ENCODE measurements around the gene TOR1B.
"Not testable (repeated sequence)": the region's sequence is repeated elsewhere in the genome, so short reads cannot be mapped to it uniquely, and the experiment has no call there.

TOR1B gene, protein sequence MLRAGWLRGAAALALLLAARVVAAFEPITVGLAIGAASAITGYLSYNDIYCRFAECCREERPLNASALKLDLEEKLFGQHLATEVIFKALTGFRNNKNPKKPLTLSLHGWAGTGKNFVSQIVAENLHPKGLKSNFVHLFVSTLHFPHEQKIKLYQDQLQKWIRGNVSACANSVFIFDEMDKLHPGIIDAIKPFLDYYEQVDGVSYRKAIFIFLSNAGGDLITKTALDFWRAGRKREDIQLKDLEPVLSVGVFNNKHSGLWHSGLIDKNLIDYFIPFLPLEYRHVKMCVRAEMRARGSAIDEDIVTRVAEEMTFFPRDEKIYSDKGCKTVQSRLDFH

GRCh38 chr9:129802833-129803675 lies at the start of gene TOR1B:
Gene TOR1B (plus strand): TSS chr9:129803184. CDS start chr9:129803213, 29 bp downstream.
- DNase-seq (ENCODE audit: low read depth): peak; percentile 91

- DNase-seq (ENCODE audit: low read depth): no peak
Measured at GRCh38 chr9:129755151-129755550, 47.8 kb upstream of the TOR1B start.

DNA sequence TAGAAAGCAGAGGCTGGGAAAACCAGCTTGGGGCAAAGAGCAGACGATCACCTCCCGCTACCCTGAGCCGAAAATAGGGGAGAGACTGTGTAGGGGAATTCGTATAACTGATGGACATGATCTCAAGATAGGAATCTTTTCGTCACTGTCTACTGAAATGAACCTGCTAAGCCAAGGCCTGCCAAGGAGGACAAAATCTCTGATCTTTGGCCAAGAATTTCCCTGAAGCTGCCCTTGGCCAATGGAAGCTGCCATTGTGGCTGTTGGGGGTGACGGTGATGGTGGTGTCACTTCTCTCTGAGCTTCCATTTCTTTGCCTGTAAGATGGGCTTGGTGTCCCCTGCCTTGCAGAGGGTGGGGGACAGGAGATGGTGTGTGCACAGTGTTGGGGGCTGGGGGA lies 46.8 kb upstream of the TOR1B start:
- no peak for DNase-seq (ENCODE audit: low read depth)

- DNase-seq (ENCODE audit: low read depth): no peak
Measured at GRCh38 chr9:129757045-129757444, 45.9 kb upstream of the TOR1B start.

- no peak for DNase-seq (ENCODE audit: low read depth)
Measured at GRCh38 chr9:129759319-129759718, 43.7 kb upstream of the TOR1B start.

DNA sequence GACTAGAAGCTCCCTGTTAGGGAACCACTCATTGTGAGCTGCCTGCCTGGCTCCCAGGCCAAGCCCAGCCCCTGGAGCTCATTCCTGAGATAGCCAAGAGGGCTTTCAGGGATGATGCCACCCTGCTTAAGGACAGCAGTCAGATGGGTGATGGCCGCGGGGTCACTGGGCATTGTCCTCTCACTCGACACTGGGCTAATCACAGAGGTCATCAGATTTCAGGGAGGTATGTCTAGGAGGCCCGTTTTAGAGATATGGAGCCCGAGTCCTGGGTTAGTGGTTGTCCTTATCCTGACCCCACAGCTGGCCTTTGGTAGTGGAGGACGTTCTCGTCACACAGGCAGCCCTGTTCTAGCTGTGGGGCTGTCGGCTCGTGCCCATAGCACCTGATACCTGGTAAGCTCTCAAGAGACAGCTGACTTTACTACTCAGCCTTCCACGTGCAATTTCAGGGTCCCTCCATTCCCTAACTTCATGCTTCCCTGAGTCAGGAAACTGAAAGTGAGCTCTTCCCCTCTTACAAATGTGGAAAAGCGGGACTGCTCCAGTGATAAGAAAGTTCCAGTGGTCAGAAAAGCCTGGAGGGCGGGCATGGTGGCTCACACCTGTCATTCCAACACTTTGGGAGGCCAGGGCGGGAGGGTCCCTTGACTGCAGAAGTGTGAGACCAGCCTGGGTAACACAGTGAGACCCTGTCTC lies 43.0 kb upstream of the TOR1B start:
- no peak for DNase-seq (ENCODE audit: low read depth)

GRCh38 chr9:129760784-129761183 lies 42.2 kb upstream of the TOR1B start:
- DNase-seq (ENCODE audit: low read depth): not testable (repeated sequence)

GRCh38 chr9:129761293-129761900 lies 41.6 kb upstream of the TOR1B start:
- no peak for DNase-seq (ENCODE audit: low read depth)

DNA sequence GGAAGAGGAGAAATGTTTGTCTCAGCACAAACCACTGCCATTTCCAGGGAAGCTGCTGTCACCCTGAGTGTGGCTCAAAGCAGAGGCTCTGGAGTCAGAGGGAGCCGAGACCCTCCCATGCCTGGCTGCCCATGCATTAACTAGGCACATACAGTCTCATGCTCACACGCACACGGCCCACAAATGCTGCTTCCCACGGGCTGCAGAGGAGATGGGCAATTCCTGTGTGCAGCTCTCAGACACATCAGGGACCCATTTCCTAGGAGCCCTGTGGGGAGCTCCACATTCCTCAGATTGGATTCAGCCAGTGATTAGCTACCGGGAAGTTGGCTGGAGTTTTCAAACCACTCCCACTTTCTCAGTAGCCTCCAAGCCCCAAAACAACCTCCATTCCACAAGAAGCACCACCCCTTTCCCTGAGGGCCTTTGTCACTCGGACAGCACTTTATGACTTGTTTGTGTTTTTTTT lies 41.0 kb upstream of the TOR1B start:
- no peak for DNase-seq (ENCODE audit: low read depth)

- DNase-seq (ENCODE audit: low read depth): not testable (repeated sequence)
Measured at GRCh38 chr9:129762370-129762984, 40.5 kb upstream of the TOR1B start.

DNA sequence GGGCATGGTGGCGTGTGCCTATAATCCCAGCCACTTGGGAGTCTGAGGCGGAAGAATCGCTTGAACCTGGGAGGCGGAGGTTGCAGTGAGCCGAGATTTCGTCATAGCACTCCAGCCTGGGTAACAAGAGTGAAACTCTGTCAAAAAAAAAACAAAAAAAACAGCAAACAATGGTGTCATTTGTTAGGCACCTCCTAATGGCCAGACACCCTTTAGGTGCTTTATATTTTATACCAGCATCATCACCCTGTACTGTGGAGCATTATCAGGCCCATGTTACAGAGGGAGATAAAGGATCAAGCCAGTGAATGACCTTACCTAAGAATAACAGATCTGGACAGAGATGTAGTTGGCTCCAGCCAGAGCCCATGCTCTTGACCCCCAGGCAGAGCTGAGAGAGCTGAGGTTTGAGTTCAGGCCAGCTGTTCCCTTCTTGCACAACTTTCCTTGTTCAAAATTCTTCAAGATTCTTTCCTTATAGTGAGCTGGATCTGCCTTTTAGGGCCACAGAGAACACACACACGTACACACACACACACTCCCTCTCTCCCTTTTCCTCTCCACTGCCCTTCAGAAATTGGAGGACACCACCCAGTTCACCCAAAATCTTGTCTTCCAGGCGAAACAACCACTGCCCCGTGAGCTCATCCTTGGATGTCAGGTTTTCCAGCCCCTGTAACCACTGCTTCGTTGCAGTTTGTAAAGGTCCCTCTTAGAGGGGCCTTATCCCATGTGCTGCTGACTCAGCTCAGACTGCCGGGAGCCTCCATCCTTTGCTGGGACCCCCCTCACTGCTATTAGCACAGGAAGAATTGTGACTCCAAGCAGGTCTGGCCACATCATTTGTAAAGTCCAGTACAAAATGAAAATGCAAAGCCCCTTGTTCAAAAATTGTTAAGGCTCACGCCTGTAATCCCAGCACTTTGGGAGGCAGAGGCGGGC lies 39.7 kb upstream of the TOR1B start:
- DNase-seq (ENCODE audit: low read depth): no peak

GRCh38 chr9:129765764-129766317 lies 37.1 kb upstream of the TOR1B start:
- DNase-seq (ENCODE audit: low read depth): no peak

GRCh38 chr9:129768486-129768885 lies 34.5 kb upstream of the TOR1B start:
- no peak for DNase-seq (ENCODE audit: low read depth)

DNA sequence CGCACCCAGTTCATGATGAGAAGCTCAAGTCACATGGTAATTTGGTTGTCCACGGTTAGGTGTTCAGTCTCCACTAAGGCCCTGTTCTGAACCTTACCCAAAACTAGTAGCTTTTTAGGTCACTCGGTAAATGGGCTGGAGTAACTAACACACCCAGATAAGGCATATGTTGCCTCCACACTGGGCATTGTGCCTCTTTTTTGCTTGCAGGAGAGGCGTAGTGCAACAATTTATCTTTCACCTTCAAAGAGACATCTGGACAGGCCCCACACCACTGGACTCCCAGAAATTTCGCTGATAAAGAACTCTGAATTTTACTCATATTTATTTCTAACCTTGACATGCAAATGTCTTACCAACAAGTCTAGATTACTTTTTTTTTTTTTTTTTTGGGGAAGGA lies 33.3 kb upstream of the TOR1B start:
- no peak for DNase-seq (ENCODE audit: low read depth)

DNA sequence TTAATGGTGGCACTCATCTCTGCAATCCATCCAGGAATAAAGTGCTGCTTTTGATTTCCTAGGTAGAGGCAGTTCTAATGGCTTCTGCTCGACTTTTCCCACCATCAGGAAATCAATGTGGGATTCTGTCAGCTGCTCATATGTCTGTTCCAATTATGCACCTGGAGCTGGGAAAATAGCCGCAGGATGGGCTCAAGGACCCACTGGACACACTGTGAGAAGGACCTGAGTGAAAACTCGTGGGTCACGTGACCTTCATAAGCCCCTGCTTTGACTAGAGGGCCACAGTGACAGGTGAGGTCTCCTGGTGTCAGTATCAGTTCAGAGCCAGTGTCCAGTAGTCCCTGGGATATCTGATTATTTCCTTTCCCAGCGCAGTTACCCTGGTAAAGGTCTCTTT lies 32.2 kb upstream of the TOR1B start:
- DNase-seq (ENCODE audit: low read depth): no peak

- DNase-seq (ENCODE audit: low read depth): no peak
Measured at GRCh38 chr9:129773262-129774048, 29.5 kb upstream of the TOR1B start.

DNA sequence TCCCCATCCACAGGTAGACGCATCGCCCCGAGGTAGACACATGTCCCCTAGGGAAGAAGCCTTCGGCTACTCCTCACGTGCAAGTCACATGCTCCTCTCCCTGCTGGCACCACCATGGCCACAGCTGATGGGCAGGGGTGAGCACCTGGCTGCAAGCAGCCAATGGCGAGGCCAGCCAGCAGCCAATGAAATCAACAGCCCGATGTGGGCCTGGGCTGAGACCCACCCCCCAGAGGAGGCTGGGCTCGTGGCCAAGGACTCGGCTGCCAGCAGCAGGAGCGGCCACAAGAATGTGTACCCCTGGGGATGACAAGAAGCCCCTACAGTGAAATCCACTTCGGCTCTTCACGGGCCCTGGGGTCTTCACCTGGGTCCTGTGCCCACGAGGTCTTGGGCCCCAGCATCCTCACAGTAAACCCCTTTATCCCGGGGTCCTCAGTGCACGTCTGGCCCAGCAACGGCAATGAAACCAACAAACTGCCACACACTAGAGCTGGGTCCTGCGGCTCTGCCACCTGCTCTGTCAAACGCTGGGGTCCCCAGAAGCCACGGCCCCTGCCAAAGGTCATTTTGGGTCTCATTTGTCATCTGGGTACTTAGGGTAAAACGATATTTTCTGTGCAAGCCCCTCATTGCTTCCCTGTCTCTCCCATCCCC lies 28.1 kb upstream of the TOR1B start:
- no peak for DNase-seq (ENCODE audit: low read depth)

DNA sequence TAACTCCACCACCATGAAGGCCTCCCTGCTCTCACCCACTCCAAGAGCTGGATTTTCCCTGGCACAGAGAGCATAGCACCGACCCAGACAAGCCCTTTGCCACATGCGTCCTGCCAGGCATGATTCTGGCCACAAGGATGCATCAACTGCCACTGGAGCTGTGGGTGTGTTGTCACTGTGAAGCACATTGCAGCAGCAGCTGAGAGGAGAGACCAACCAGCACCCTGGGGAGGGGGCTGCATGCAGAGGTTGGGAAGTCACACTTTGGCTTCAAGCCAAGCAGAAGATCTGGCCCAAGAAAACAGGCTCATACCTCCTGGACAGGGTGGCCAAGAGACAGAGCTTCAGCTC lies 27.6 kb upstream of the TOR1B start:
- DNase-seq (ENCODE audit: low read depth): no peak

DNA sequence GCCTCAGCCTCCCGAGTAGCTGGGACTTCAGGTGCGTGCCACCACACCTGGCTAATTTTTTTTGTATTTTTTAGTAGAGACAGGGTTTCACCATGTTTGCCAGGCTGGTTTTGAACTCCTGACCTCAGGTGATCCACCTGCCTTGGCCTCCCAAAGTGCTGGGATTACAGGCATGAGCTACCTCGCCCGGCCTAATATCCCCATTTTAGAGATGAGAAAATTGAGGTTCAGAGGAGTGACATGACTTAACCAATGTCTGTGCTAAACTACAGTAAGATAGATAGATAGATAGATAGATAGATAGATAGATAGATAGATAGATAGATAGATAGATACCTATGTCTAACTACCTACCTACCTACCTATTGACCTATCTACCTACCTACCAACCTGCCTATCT lies 26.9 kb upstream of the TOR1B start:
- DNase-seq (ENCODE audit: low read depth): not testable (repeated sequence)

Data from stimulated activated CD8-positive, alpha-beta memory T cell treated with anti-CD3 and anti-CD28 coated beads, Interleukin-15, amount 100 ng/mL, for 1 hour (primary cell).